ENCODE results near the gene PPM1H.
"Not testable (repeated sequence)": the region's sequence is repeated elsewhere in the genome, so short reads cannot be mapped to it uniquely, and the experiment has no call there.

Gene PPM1H

DNA sequence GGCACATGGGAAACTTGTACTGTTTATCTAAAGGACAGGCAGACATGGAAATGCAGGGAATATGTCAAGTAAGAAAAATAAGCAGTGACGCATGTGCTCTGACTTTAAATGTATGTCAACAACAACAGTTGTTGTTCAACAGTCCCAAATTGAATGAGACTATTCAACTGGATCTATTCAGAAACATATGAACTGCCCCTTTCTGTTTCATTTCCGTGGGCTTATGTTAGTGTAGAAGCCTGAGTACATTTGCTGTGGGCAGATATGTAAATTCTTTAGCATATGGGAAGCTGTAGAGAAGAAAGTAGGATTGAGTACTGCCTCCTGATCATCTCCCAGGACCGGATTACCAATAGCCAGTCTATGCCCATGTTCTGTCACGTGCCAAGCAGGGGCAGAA is 7.4 kb upstream of the PPM1H start:
- not testable (repeated sequence) for DNase-seq

DNA sequence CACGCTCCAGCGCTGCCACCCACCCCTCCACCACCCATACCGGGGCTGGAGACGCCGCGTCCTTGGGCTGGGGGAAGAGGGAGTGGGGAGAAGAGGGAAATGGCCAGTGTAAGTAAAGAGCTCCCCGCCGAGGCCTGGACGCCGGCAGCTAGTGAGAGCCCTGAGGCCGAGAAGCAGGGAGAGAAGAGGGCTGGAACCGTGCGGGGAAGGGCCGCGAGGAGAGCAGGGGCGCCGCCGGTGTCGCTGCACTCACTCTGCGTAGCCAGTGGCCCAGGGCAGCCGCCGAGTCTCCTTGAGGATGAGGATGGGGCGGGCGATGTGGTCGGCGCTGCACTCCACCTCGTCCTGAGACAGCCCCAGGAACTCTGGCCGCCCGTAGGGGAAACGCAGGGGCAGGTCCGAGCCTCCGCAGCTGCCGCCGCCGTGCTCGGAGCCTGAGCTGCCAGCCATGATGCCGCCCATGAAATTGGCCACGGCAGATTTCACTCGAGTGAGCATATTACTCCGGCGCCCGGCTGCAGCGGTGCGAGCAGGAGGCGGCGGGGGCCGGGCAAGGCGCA is 631 bp downstream of the PPM1H start:
- DNase-seq: no peak

DNA sequence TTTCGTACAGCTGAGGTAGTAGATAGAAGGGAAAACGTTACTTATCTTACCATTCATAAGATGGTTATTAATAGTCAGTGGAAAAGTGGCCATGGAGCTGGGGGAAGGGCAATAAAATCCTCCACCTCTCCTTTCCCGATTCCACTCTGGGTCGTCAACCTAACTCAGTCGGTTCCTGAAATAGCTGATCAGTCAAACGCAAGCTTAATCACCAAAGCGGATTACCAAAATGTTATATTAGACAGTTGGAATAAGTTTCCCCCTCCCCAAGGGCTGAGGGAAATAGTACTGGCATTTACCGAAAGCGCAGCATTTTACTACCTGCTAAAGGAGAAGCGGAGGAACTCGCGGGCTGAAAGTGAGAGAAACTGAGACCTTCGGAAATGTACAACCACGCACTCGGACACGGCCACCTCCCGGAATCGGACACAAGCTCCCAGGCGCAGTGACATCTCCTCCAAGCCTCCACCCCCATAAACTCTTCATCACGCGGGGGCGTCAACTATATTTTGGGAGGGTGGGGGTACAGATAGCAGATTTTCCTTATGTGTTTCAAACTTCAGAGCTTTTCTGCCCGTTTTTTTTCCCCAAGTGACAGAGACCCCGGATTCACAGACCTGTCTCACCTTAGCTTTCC is 1.2 kb downstream of the PPM1H start:
- DNase-seq: no peak

DNA sequence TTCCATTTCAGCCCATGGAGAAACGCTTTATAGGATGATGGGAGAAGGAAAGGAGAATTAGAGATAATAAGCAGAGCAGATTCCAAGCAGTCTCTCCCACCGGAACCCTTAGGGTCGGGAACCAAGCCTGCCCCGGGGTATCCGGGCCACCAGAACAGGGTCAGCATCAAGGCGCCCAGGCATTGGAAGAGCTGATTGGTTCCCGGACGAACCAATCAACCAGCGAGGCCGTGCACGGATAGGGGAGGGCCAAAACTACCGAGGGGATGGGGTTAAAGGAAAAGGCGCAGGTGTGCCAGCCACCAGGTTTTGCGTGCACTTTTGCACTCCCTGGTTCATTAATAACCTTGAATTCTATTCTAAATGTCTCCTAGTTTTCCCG is 1.7 kb downstream of the PPM1H start:
- DNase-seq: no peak

DNA sequence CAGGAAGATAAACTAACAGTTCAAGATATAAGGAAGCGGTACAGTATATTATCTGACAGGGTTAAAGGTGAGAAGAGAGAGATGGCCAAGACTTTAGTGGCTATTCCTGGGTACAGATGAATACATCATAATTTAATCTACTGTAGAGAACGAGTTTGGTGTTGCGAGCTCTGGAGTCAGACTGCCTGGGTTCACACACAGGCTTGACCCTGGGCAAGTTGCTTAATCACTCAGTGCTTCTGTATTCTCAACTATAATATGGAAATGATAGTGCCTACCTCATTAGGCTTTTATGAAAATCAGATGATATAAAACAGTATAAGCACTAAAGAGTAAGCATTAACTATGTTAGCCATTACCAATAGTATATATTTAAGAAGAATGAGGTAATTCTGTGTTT is 3.5 kb downstream of the PPM1H start:
- DNase-seq: no peak

DNA sequence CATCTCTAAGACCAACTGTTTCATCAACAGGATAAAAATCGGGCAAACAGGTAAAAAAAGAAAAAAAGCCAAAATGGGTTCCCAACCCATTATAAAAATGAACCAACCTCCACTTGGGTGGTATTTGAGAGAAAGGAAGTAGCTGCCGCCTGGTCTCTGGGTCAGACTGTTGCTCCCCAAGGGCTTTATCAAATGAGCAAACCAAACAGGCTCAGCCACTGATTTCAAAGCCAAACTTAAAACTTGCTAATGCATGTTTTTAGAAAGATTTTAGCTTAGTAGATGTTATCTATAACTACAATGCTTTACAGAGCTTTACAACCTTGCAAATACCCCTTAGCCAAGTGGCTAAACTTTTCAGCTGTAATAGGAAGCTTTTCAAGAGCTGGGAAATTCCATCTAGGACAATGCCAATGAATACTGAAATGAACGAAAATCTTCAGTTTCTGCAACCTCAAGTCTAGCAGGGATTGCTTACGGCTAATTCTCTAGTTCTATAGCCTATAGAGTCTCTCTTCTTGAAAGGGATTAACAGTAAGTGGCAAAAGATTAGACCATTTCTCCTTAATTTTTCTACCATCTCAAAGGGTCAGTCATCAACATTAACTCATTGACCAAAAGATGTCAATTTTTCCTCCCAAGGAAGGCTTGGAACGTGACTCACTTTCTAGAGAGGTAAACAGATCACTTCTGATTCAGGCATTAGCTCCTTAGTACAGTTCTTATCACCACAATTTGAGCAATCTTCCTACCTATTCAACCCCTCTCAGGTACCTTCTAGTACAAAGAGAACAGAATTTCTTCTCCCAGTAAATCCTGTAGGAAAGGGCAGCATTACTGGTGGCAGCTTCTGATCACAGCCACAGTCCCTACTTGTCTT is 4.2 kb downstream of the PPM1H start:
- DNase-seq: no peak

DNA sequence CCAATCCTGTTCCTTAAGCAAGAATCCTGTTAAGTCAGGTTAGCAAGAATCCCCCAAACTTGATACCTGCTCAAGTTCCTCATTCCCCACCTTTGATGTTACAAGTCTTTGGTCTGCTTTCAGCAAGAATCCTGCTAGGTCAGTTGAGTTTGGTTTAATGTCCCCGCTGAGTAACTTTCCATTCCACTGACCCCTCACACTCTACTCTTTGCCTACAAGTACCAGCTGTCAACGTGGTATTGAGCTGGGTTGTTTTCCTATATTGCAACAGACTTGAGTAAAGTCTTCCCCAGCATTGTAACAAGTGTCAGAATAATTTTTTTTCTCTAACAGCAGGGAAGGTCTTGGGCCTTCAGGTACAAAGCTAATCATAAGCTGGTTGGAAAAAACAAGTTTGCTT is 6.3 kb downstream of the PPM1H start:
- DNase-seq: no peak

DNA sequence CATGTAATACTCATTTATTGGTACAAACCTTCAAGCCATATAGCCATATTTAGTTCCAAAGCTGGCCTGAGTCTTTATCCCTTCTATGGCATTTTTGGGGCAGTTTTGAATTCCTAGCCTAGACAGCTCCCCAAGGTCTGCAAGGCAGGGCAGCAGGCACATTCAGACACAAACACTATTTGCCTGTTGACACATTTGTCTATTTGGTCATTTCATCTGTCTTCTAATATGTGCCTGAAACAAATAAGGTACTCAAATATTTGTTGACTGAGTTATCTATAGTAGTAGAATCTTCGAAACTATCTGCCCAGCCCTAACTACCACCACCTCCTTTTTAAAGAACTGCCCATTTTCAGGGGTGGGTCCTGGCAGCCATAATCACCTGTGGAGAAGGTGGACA is 9.3 kb downstream of the PPM1H start:
- no peak for DNase-seq

DNA sequence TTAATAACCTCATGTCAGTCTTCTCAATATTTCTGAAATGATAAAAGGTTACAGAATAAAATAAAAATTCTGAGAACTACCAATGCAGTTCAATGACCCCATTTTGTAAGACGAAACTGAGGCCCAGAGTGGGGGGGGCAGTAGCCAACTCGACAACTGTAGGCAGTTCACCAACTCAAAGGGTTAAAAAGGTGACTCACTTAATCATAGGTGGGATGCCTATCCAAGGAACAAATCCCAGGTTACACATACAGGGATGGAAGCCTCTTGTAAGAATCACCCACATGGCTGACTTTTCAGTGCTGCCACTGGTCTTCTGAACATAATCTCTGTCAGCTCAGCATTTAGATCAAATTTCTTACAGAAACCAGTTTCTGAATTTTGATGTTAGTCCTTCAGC is 10.9 kb downstream of the PPM1H start:
- no peak for DNase-seq

DNA sequence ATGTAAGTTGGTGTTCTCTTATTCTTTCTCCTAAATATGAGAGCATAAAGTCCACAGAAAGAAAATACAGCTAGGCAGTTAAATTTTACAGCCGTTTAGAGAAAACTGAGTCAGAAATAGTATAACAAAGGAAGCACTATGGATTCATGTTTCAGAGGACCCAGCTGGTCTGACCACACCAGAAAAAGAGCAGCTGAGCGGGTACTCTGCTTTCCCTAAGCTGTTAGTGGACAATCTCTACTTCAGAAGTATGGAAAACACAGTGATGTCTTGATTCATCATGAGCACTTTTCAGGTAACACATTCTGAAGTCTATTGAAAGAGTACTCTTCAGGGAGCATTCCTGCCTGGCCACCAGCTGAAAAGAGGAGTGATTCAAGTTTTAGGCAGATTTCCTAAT is 12.4 kb downstream of the PPM1H start:
- no peak for DNase-seq

DNA sequence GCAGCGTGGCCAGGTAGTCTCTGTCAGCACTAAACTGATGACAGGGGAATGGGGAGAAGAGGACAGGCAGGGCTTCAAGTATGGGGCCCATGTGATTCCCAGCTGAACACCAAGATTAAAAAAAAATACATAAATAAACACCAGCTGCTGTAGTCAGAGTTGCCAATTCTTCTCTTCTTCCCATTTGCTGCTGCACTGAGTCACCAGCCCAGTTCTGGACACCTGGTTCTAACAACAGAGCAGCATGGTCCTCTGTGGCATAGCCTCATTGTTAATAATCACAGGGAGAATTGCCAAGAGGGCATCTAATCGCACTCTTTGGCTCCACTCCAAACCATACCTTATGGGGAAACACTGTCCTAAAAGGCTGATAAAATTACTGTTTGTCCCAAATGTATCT is 15.1 kb downstream of the PPM1H start:
- DNase-seq: no peak

DNA sequence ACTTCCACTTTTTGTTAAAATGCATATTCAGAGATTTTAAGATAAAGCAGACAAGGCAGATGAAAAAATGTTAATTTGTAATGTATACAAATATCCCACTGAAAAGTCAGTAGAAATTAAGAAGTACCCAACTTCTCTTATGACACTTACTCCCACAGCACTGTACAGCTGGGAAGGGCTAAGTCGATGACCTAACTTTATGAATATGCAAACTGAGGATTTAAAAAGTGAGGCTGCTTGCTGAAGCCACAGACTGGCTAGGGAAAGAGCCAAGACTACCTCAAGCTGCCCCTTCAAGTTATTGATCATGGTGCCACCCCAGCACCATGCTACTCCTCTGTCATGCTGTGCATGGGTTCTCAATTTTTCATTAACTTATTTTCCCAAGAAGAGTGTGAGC is 17.0 kb downstream of the PPM1H start:
- DNase-seq: no peak

DNA sequence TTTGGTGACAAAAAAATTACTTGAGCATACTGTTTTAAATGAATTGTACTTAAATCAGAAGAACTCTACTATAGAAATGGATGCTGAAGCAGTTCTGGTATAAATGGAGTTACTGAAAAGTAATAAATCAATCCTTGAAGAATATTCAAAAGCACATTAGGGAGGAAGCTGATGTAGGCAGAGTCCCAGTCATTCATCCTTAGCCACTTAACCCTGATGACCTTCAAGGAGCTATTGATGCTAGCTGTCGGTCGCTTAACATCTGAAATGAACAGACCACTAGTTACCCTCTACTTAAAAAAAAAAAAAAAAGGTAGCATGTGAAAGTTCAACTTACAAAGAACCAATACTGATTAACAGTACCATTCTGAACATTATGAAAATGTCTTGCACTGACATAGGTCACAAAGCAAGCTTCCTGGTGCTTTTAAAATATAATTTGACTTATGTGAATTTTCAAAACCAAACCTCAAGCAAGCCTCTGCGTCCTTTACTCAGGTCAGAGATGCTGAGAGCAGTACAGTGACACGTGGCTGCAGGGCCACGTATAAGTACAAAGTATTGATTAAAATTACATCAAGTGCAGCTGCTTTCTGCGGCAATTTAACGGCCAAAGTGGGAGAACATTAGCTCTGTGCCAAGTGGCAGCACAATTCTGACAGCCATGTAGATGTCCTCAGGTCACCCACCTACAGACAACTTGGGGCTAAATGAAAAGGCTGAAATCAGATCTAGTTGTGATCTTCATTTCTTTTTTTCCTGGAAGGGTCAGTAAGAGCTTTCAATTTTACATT is 18.1 kb downstream of the PPM1H start:
- DNase-seq: no peak

DNA sequence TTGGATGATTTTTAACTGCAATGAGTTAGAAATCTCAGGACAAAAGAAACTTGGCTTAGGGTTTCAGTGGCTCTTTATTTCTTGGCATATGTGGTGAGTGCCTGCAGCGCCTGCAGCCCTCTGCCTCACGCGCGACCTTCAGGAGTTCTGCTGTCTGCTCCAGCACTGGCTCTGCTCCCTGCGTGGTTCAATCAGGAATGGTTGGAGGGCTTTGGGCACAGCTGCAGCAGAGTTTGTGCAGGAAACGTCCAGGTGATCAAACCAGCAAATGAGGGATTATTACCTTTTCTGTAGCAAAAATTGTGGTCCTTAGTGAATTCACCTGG is 19.8 kb downstream of the PPM1H start:
- no peak for DNase-seq

DNA sequence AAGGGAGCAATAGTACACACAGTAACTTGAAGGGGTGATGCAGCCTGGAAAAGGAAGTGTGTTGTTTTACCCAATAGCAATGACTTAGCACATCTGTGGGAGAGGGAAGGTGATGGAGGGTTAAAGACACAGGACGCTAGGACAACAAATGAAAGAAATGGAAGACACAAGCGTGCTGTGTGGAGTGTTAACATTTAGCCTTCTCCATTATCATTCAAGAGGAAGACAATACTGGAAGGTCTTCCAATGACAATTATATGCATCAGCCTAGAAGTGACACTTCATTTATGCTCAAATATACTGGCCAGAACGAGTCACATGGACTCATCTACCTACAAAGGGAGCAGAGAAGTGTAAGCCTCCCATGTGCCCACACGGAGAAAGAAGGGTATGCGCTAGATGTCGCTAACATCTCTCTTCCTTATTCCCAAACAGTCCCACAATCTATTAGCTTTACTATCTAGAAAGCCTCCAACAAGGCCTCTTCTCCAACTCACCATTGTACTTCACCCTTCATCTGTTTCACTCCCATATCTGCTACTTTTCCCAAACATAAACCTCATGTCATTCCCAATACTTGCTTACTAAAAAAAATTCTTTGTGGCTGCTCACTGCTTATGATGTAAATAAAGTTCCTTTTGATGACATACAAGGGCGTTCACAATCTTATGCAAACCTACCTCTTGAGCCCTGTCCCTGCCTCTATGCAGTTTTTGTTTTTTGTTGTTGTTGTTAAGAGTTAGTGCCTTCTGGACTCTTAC is 20.3 kb downstream of the PPM1H start:
- no peak for DNase-seq

DNA sequence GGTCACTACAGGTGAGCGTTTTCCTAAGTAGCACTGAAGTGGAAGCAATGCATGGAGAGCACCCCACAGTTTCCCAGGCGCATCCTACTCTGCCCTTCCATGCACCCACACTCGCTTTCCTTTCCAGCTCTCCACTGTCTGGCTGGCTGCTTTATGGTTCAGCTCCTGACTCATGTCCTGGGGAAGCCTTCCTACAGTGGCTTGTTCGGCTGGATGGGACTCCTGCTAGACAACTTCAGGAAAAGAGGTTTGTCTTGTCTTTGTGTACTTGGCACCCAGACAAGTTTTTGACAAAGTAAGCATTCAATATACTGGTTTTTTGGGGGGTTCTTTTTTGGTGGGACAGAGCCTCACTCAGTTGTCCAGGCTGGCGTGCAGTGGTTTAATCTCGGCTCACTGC is 21.6 kb downstream of the PPM1H start:
- no peak for DNase-seq

DNA sequence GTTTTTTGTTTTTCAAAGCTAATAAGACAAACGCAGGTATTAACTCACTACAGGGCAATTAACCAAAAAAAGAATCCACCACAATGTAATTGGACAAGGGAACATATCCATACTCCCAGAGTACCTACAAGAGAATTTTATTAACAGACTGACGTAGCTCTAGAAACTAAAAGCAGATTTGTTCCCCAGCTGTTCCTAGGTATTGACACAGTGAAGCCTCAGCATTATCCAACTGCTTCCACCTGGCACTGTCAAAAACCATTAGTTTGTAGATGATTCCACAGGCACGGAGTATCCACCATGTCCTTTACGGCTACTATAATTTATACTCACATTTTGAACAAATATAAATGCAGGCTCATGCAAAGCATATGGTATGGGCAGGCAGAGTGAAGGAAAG is 22.3 kb downstream of the PPM1H start:
- no peak for DNase-seq

DNA sequence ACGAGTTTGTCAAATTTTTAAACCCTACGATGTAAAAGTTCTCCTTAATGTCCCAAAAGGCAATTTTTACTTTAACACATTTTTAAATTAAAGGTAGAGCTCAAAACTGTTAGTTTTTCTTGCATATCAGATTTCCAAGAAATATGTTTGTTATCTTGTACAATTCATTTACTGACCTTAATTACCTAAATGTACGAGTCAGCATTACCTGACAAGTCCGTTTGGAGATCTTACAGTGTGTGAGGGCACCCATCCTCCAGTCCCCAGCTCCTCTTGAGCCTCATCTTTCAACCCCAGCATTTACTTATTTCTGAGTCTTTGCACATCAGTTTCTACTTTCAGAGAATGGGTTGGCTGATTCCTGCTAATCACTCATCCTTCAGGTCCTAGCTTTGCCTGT is 23.7 kb downstream of the PPM1H start:
- no peak for DNase-seq

DNA sequence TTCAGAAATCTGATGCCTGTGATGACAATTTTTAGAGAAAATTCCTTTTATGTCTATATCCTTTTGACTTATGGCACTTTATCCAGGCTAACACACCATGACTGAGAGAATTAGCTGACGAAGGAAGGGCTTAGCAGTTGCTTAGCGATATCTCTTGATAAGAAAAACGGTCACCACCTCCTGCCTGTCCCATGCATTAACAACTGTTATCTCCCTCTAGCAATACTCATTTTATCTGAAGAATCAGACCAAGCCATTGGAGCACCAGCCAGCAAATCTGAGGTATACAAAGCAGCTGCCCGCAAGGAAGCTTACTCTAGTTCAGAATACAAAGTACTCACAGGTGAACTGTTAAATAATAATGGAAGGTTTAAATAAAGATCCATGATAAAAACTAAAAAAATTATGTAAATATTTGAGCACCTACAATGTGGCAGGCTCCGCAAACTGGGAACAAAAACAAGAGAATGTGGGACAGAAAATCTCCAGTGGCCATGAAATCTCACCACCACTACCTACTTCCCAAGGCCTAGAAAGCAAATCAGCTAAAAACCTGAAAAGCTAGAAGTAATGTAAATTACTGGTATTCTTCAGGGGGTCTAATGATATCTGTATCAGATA is 24.3 kb downstream of the PPM1H start:
- no peak for DNase-seq

DNA sequence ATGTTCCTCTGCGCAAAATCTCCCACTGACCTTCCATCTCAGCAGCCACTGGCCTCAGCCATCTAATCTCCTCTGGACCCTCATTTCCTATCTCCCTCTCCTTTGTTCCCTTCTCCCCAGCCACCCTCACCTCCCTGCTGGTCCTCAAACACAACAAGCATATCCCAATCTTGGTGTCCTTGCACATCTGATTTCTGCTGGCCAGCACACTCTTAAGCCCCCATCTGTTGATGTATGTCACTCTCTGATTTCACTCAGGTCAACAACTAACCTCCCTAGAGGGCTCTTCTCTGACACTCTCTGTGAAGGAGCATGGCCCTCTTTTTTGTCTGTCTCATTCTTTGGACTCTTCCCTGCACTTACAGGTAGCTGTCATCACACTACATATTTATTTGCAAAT is 25.6 kb downstream of the PPM1H start:
- DNase-seq: no peak

DNA sequence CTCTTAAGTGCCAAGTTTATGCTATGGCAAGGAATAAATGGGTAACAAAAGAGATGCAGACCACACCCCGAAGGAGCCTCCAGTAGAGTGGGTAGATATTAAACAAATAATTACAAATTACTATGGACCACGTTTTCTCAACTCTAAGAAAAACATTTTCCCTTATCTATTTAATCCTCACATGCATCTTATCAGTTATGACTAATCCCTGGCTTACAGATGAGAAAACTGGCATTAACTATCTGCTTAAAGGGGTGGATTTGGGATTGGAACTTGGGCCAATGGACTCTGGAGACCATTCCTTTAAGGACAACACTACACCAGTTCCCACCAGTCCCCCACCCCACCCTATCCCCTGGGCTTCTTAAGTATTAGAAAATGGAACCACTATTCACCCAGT is 26.3 kb downstream of the PPM1H start:
- DNase-seq: no peak

DNA sequence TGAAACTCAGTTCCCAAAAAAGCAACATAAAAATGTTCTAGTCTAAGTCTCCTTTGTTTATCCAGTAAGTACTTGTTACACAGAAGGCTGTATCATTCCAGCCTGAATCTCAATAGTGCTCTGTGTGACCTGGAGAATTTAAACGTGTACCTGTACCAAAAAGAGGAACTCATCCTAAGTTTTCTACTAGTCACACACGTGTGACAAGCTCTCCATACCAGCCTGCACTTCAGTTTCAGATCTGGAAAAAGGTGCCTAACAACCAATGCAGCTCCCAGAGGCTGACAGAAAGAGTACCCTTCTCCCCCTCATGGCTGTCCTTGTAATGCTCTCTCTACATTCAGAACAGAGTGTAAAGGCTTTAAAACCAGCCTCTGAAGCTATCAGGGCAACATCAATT is 27.4 kb downstream of the PPM1H start:
- no peak for DNase-seq

DNA sequence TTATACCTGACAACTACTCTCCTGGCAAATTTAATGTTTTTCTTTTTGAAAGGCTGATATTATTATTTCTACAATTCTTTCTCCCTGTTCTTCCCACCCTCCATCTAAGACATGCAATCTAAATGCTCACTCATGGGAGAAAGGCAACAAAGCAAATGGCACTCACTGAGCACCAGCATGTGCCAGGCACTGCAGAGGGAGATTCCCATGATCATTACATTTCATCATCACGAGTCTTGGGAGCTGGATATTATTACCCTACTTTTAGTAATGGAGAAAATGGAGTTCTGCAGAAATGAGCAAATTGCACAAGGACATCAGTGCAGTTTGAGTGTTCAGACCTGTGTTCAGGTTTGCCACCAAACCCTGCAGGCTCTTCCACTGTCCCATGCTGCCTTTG is 27.9 kb downstream of the PPM1H start:
- DNase-seq: no peak
